ENCODE measurements around the gene SEPTIN5. TPM values are rescaled to one million over a fixed set of nuclear protein-coding genes. Genes with fewer than 3 reads are reported as not detected.

The SEPTIN5 gene
- total and polyA plus RNA-seq, 7 donors, result 3.7 to 10.9 (median 7.0) TPM

DNA sequence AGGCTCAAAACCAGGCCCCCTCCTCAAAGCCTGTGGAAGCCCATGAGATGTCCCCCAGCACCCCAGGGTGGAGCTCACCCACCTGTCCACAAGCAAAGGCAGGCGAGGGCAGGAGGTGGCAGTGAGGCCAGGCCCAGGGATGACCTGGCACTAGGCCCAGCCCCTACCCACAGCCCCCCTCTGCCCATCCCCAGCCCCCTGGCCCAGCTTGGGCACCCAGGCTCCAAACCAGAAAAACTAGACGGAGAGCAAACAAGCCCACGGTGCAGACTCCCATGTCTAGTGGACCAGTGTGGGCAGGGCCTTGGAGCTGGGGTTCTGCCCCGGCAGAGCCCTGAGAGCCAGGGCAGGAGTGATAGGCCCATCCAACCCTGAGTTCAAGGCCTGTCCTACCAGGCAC is 29.3 kb downstream of the SEPTIN5 start:
- Histone ChIP-seq H3K4me3 (no peak overlapping the region), H3K27ac (no peak overlapping the region), H3K4me1 (peaks cover 19% of the 10 kb centered on the region), H3K9me3 (no peaks in the 10 kb centered on the region), H3K36me3 (ENCODE audit: insufficient read depth in 1 of 2, low read depth in 1 of 2) (no peaks in the 10 kb centered on the region), H3K27me3 (ENCODE audit: insufficient read depth in 3 of 3, low read length in 2 of 3) (no peaks in the 10 kb centered on the region)
- ATAC-seq (no peak), DNase-seq (no peak)
- intact Hi-C loops (cut with DNase I), result no loop called here
- WGBS, 3 donors, result 84 to 93% (median 90%) methylated on average over 4 of the region's 4 CpGs
- TF ChIP-seq, protein P1, sequence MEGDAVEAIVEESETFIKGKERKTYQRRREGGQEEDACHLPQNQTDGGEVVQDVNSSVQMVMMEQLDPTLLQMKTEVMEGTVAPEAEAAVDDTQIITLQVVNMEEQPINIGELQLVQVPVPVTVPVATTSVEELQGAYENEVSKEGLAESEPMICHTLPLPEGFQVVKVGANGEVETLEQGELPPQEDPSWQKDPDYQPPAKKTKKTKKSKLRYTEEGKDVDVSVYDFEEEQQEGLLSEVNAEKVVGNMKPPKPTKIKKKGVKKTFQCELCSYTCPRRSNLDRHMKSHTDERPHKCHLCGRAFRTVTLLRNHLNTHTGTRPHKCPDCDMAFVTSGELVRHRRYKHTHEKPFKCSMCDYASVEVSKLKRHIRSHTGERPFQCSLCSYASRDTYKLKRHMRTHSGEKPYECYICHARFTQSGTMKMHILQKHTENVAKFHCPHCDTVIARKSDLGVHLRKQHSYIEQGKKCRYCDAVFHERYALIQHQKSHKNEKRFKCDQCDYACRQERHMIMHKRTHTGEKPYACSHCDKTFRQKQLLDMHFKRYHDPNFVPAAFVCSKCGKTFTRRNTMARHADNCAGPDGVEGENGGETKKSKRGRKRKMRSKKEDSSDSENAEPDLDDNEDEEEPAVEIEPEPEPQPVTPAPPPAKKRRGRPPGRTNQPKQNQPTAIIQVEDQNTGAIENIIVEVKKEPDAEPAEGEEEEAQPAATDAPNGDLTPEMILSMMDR (IDR thresholded peaks at IDR 0.05), result no peak

DNA sequence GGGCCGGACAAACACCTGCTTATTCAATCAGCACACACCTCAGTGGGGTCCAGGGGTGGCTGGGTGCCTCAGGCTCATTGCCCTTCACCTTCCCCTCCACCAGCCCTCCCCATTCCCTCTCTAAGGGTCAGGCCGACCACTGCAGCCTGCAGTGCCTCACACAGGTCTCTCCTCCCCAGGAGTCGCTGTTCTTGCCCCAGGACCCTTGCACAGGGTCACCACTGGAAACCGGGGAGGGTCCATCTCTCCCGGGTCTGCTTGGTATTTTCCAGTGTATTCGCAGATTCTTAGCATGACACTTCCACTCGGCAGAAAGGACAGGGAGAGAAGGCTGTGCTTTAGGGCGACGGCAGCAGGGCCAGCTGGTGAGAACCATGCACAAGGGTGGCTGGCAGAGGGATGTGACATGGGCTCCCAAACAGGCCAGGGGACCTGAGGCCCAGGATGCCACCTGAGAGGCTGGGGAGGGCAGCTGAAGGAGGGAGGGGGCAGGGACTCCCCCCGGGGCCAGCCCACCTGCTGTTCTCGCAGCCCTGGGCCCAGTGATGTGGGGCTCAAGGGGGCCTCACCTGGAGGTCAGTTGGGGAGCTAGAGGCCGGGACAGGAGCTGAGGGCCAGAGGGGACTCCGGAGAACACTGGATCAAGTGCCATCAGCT is 30.2 kb downstream of the SEPTIN5 start:
- DNase-seq (no peak), ATAC-seq (peak in 1 of 4 donors; percentile 1)
- H3K36me3 ChIP-seq (ENCODE audit: insufficient read depth in 1 of 2, low read depth in 1 of 2), result no peaks in the 10 kb centered on the region
- intact Hi-C loops (cut with DNase I), result loop anchor here in 1 of 2 donors (5.0 kb wide), 1 partner anchor 53 kb away; no protein-coding TSS in a partner anchor
- TF ChIP-seq, protein P1 (IDR thresholded peaks at IDR 0.05), result no peak
- WGBS, 3 donors, result 60 to 64% (median 61%) methylated on average over 13 of the region's 13 CpGs
- peak overlapping the region; percentile 89 for H3K27ac ChIP-seq
- H3K4me1 ChIP-seq, result peaks cover 27% of the 10 kb centered on the region
- H3K27me3 ChIP-seq (ENCODE audit: insufficient read depth in 3 of 3, low read length in 2 of 3), result no peaks in the 10 kb centered on the region
- H3K4me3 ChIP-seq, result no peak overlapping the region
- no peaks in the 10 kb centered on the region for H3K9me3 ChIP-seq

- H3K27me3 ChIP-seq (ENCODE audit: insufficient read depth in 3 of 3, low read length in 2 of 3), result no peaks in the 10 kb centered on the region
- no peak overlapping the region for H3K4me3 ChIP-seq
- intact Hi-C loops (cut with DNase I), result loop anchor here in 1 of 2 donors (5.0 kb wide), 1 partner anchor 52 kb away; no protein-coding TSS in a partner anchor
- peak; percentile 91 to 98 for DNase-seq
- 19 to 28% (median 22%) methylated on average over 23 to 24 of the region's 24 CpGs for WGBS, 3 donors
- no peaks in the 10 kb centered on the region for H3K36me3 ChIP-seq (ENCODE audit: insufficient read depth in 1 of 2, low read depth in 1 of 2)
- ATAC-seq, result peak; percentile 92 to 94 (median 92)
- peak overlapping the region; percentile 89 for H3K27ac ChIP-seq
- TF ChIP-seq, protein P1 (IDR thresholded peaks at IDR 0.05), result no peak
- no peaks in the 10 kb centered on the region for H3K9me3 ChIP-seq
- H3K4me1 ChIP-seq, result peaks cover 35% of the 10 kb centered on the region
These were observed 31.1 kb downstream of the SEPTIN5 start for GRCh38 chr22:19745155-19746101.

- H3K27me3 ChIP-seq (ENCODE audit: insufficient read depth in 3 of 3, low read length in 2 of 3), result no peaks in the 10 kb centered on the region
- peaks cover 35% of the 10 kb centered on the region for H3K4me1 ChIP-seq
- TF ChIP-seq, protein P1 (IDR thresholded peaks at IDR 0.05), result no peak
- ATAC-seq (no peak), DNase-seq (no peak)
- H3K9me3 ChIP-seq, result no peaks in the 10 kb centered on the region
- peak overlapping the region; percentile 30 for H3K27ac ChIP-seq
- 91 to 93% (median 91%) methylated on average over 13 of the region's 13 CpGs for WGBS, 3 donors
- H3K4me3 ChIP-seq, result no peak overlapping the region
- intact Hi-C loops (cut with DNase I), result loop anchor here in 1 of 2 donors (5.0 kb wide), 1 partner anchor 51 kb away; no protein-coding TSS in a partner anchor
- no peaks in the 10 kb centered on the region for H3K36me3 ChIP-seq (ENCODE audit: insufficient read depth in 1 of 2, low read depth in 1 of 2)
These were observed 32.4 kb downstream of the SEPTIN5 start for GRCh38 chr22:19746726-19747125.
